ENCODE measurements around the gene CIB4.

GRCh38 chr2:26534098-26534864 is 106.9 kb downstream of the CIB4 start:
- TF ChIP-seq CTCF (conservative IDR thresholded peaks at IDR 0.05 in 1 of 2, IDR thresholded peaks at IDR 0.05 in 1 of 2; ENCODE audit: extremely low read depth in 1 of 2, insufficient read depth in 1 of 2, low read depth in 1 of 2, low read length in 2 of 2) (no peak), EZH2 (IDR thresholded peaks at IDR 0.05; ENCODE audit: borderline replicate concordance, low read length) (no peak)

Data from mammary epithelial cell (primary cell).